Glomerular endothelial cell (primary cell): ENCODE measurements around the gene TRMT61B. TPM values are rescaled to one million over a fixed set of nuclear protein-coding genes. Genes with fewer than 3 reads are reported as not detected.

Experiments
- DNase-seq: peaks from one replicate; pipeline ENCODE4 v3.0.0-alpha.2; 2011; ENCODE audit warnings: low read depth, low spot score; ENCODE audit errors: extremely low read depth
- total RNA-seq: library from RNA; depleted of rRNA; stranded (reverse); fragments of >200 nt; gene quantifications from 2 replicates; pipeline ENCODE4 v1.2.3, GENCODE V29; 2015

Gene TRMT61B
- total RNA-seq = 7.9 and 9.4 TPM in 2 replicates

- peak; percentile 68 for DNase-seq
Observed at GRCh38 chr2:28870146-28870891, at the start of gene TRMT61B. Gene TRMT61B (minus strand): TSS chr2:28870309. CDS start chr2:28870277, 32 bp downstream.

- no peak for DNase-seq
Observed at GRCh38 chr2:28915939-28916338, 45.8 kb upstream of the TRMT61B start.

GRCh38 chr2:28909655-28910353 lies 39.7 kb upstream of the TRMT61B start:
- no peak for DNase-seq

- no peak for DNase-seq
Observed at GRCh38 chr2:28908172-28908571, 38.1 kb upstream of the TRMT61B start.

- no peak for DNase-seq
Observed at GRCh38 chr2:28906821-28907220, 36.7 kb upstream of the TRMT61B start.

GRCh38 chr2:28906376-28906775 lies 36.3 kb upstream of the TRMT61B start:
- no peak for DNase-seq

- DNase-seq = no peak
Observed at GRCh38 chr2:28905533-28905932, 35.4 kb upstream of the TRMT61B start.

GRCh38 chr2:28904802-28905457 lies 34.8 kb upstream of the TRMT61B start:
- no peak for DNase-seq

- DNase-seq = no peak
Observed at GRCh38 chr2:28904295-28904694, 34.2 kb upstream of the TRMT61B start.

GRCh38 chr2:28902584-28902983 lies 32.5 kb upstream of the TRMT61B start:
- DNase-seq = no peak

- DNase-seq = no peak
Observed at GRCh38 chr2:28901841-28902240, 31.7 kb upstream of the TRMT61B start.

- DNase-seq = no peak
Observed at GRCh38 chr2:28901202-28901601, 31.1 kb upstream of the TRMT61B start.

- DNase-seq = no peak
Observed at GRCh38 chr2:28898048-28898447, 27.9 kb upstream of the TRMT61B start.

- no peak for DNase-seq
Observed at GRCh38 chr2:28896906-28897305, 26.8 kb upstream of the TRMT61B start.

GRCh38 chr2:28895189-28895893 lies 25.2 kb upstream of the TRMT61B start:
- DNase-seq = peak; percentile 25

GRCh38 chr2:28894470-28895188 lies 24.5 kb upstream of the TRMT61B start, which contains the start of gene WDR43:
Gene WDR43 (plus strand): TSS chr2:28894667. CDS start chr2:28894699, 32 bp downstream.
- DNase-seq = peak; percentile 91

- DNase-seq = no peak
Observed at GRCh38 chr2:28893488-28893887, 23.4 kb upstream of the TRMT61B start.

GRCh38 chr2:28880193-28880592 lies 10.1 kb upstream of the TRMT61B start:
- no peak for DNase-seq

GRCh38 chr2:28871620-28872019 lies 1.5 kb upstream of the TRMT61B start:
- no peak for DNase-seq

- DNase-seq = peak; percentile 2
Observed at GRCh38 chr2:28869494-28870145, 489 bp downstream of the TRMT61B start.
